ENCODE results near the gene HLTF. TPM values are rescaled to one million over a fixed set of nuclear protein-coding genes. Genes with fewer than 3 reads are reported as not detected.

The HLTF gene
- total and polyA plus RNA-seq, 8 donors: 2.3 to 17.5 (median 11.0) TPM

DNA sequence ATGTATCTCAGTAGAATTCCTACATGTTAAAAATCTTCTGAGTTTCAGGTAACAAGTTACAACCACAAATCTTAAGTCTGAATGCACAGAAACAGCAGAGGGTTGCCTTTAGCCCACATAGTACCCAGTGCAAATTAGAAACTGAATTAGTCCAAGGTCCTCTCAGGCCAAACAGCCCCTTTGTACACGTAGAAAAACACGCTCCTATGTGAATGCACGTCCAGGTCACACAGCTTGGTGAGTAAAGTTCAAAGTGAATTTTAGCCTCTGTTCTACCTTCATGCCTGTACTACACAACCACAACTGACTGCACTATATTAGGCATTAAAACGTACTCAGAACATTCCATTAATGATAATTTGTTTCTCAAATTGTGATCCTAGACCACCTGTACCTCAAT is 48.6 kb downstream of the HLTF start:
- 87 to 90% methylated on average over 4 of the region's 4 CpGs for WGBS, 2 donors

DNA sequence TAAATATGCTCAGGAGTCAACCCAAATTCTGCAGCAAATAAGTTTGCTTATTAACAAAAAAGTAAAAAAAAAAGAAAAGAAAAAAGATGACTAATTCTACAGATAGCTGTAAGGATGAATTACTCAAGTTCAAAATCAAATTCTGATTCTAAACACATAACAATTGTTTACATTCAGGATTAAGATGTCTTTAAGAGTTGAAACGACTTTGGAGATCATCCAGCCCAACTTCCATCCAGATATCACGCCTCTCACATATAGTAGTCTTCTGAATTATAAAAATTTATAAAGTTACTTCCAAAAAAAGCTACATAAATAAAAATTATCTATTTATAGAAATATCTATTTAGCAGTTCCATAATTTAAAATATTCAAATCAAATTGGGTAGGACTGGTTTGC is 55.2 kb downstream of the HLTF start:
- Histone ChIP-seq H3K4me3 (no peak overlapping the region), H3K27me3 (no peaks in the 10 kb centered on the region), H3K36me3 (peaks cover 0 to 18% (median 0%) of the 10 kb centered on the region in 3 donors), H3K4me1 (no peaks in the 10 kb centered on the region), H3K9me3 (no peaks in the 10 kb centered on the region), H3K27ac (no peak overlapping the region)
- no peak for TF ChIP-seq CTCF (IDR thresholded peaks at IDR 0.05)
- 88 to 91% methylated on average over 2 of the region's 2 CpGs for WGBS, 2 donors
- intact Hi-C loops (cut with DNase I): no loop called here
- DNase-seq (no peak), FAIRE-seq (no peak), ATAC-seq (no peak)

More for the DNA sequence above, 48.6 kb downstream of the HLTF start:
- TF ChIP-seq CTCF (IDR thresholded peaks at IDR 0.05): no peak
- H3K36me3 ChIP-seq: peaks cover 0 to 19% (median 0%) of the 10 kb centered on the region in 3 donors
- H3K4me3 ChIP-seq: no peak overlapping the region
- ATAC-seq: no peak
- no peaks in the 10 kb centered on the region for H3K9me3 ChIP-seq
- H3K4me1 ChIP-seq: no peaks in the 10 kb centered on the region
- no peak for DNase-seq
- no peak overlapping the region for H3K27ac ChIP-seq
- no peak for FAIRE-seq
- no peaks in the 10 kb centered on the region for H3K27me3 ChIP-seq
- intact Hi-C loops (cut with DNase I): no loop called here

GRCh38 chr3:149026718-149027117 is 59.6 kb downstream of the HLTF start:
- no peak for FAIRE-seq

DNA sequence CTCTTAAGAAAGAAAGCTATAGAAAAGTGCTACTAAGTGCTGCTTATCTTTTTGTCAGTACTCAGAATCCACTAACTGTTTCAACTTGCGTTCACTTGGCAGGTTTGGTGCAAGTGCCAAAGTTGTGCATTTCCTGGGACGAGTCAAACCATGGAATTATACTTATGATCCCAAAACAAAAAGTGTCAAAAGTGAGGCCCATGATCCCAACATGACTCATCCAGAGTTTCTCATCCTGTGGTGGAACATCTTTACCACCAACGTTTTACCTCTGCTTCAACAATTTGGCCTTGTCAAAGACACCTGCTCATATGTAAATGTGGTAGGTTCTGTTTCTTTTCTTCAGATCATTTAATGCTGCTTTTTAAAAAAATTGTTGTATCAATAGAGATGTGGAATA is 62.4 kb downstream of the HLTF start:
- intact Hi-C loops (cut with DNase I): no loop called here
- FAIRE-seq: no peak
- H3K36me3 ChIP-seq: peaks cover 3 to 21% (median 4%) of the 10 kb centered on the region in 3 donors

More at GRCh38 chr3:149026718-149027117, 59.6 kb downstream of the HLTF start:
- DNase-seq (no peak), ATAC-seq (no peak)
- Histone ChIP-seq H3K4me3 (no peak overlapping the region), H3K36me3 (peaks cover 3 to 23% (median 4%) of the 10 kb centered on the region in 3 donors), H3K27me3 (no peaks in the 10 kb centered on the region), H3K4me1 (no peaks in the 10 kb centered on the region), H3K9me3 (no peaks in the 10 kb centered on the region), H3K27ac (no peak overlapping the region)
- no peak for TF ChIP-seq CTCF (IDR thresholded peaks at IDR 0.05)
- 68 to 72% methylated on average over 4 of the region's 4 CpGs for WGBS, 2 donors
- intact Hi-C loops (cut with DNase I): no loop called here

More for the DNA sequence above, 62.4 kb downstream of the HLTF start:
- no peak overlapping the region for H3K27ac ChIP-seq
- TF ChIP-seq CTCF (IDR thresholded peaks at IDR 0.05): no peak
- H3K4me1 ChIP-seq: no peaks in the 10 kb centered on the region
- 86 to 88% methylated on average over 3 of the region's 3 CpGs for WGBS, 2 donors
- H3K9me3 ChIP-seq: no peaks in the 10 kb centered on the region
- no peak for ATAC-seq
- no peak overlapping the region for H3K4me3 ChIP-seq
- no peaks in the 10 kb centered on the region for H3K27me3 ChIP-seq
- DNase-seq: no peak

Measured in pancreas (tissue), 10 donors.